VCaP (cell line): ENCODE results near the gene RXRG.

Experiments
- H3K27ac ChIP-seq: fragments of 450-650 bp; 2 replicates; pipeline ENCODE4 v1.5.1; 2017
- TF ChIP-seq, protein P1 (sequence below): fragments of 450-650 bp; conservative IDR thresholded peaks from 2 replicates; pipeline ENCODE4 v1.5.1; 2017; ENCODE audit warnings: mild to moderate bottlenecking, moderate library complexity

Gene RXRG

GRCh38 chr1:165451691-165452090 lies 6.8 kb upstream of the RXRG start:
- TF ChIP-seq, protein P1, sequence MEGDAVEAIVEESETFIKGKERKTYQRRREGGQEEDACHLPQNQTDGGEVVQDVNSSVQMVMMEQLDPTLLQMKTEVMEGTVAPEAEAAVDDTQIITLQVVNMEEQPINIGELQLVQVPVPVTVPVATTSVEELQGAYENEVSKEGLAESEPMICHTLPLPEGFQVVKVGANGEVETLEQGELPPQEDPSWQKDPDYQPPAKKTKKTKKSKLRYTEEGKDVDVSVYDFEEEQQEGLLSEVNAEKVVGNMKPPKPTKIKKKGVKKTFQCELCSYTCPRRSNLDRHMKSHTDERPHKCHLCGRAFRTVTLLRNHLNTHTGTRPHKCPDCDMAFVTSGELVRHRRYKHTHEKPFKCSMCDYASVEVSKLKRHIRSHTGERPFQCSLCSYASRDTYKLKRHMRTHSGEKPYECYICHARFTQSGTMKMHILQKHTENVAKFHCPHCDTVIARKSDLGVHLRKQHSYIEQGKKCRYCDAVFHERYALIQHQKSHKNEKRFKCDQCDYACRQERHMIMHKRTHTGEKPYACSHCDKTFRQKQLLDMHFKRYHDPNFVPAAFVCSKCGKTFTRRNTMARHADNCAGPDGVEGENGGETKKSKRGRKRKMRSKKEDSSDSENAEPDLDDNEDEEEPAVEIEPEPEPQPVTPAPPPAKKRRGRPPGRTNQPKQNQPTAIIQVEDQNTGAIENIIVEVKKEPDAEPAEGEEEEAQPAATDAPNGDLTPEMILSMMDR = no peak
- H3K27ac ChIP-seq = no peak overlapping the region

DNA sequence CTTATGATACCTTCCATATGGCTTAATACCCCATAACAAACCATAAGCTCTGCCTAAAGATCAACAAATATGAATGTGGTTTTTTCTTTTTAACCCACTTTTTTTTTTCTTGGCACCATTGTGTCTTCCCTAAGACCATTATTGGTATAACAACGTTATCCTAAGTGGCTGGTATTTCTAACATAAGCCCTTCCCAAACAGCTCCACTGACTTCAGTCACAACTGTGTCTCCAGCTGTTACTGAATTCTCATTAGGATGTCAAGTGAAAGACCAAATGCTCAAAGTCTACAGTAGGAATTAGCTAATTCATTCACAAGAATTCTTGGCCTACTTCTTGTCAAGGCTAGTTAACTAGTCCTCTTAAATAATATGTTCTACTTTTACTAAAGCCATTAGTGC lies 4.2 kb upstream of the RXRG start:
- H3K27ac ChIP-seq = no peak overlapping the region
- TF ChIP-seq, protein P1 = no peak

GRCh38 chr1:165445388-165445787 lies 462 bp upstream of the RXRG start:
- H3K27ac ChIP-seq = no peak overlapping the region
- TF ChIP-seq, protein P1 = no peak

DNA sequence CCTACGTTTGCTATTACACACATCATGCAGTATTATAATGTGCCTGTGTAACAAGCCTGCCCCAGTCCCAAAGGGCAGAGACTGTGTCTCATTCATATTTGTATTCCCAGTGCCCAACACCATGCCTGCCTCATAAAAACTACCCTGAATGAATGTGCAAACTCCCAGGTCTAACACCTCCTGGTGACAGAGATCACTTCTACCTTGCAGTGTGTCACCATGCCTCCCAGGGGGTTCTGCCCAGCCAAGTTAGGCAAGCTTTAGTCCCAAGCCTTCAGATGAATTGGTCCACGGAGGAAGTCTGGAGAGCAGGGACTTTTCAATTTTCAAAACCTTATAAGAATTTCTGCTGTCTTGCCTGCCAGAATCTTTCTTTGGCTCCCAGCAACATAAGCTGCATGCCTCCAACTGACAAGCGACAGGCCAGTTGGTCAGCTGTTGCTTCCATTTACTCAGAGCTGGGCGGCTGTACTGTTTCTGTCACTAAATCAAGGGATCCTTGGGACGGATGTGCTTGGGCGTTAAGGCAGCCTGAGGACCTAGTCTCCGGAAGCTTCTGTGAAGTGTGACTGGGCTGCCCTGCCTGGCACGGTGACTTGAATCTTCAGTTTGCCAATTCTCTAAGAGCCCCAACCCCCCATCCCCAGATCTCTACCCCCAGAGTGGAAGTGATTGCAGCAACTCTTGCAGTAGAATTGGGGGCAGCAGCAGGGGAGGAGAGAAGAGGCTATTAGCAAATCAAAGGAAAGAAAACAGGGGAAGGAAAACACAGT lies 1.2 kb downstream of the RXRG start:
- H3K27ac ChIP-seq = no peak overlapping the region
- TF ChIP-seq, protein P1 = no peak

DNA sequence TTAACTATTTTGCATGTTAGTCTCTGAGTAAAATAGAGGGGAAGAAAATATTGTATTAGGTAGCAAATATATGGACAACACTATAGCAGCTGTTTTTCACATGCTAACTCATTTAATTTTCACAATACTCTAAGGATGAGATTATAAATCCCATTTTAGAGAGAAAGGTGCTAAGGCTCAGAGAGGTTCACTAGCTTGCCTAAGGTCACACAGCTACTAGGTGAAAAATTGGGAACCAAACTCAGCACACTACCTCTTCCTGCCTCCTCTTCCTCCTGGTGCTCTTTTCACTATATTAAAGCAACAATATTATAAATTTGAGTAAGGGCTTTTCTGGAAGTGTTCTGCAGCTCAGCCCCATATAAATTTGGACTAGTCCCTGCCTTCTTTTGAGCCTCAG lies 2.3 kb downstream of the RXRG start:
- no peak overlapping the region for H3K27ac ChIP-seq
- TF ChIP-seq, protein P1 = no peak

- TF ChIP-seq, protein P1 = no peak
- no peak overlapping the region for H3K27ac ChIP-seq
Measured at GRCh38 chr1:165442053-165442452, 2.9 kb downstream of the RXRG start.

DNA sequence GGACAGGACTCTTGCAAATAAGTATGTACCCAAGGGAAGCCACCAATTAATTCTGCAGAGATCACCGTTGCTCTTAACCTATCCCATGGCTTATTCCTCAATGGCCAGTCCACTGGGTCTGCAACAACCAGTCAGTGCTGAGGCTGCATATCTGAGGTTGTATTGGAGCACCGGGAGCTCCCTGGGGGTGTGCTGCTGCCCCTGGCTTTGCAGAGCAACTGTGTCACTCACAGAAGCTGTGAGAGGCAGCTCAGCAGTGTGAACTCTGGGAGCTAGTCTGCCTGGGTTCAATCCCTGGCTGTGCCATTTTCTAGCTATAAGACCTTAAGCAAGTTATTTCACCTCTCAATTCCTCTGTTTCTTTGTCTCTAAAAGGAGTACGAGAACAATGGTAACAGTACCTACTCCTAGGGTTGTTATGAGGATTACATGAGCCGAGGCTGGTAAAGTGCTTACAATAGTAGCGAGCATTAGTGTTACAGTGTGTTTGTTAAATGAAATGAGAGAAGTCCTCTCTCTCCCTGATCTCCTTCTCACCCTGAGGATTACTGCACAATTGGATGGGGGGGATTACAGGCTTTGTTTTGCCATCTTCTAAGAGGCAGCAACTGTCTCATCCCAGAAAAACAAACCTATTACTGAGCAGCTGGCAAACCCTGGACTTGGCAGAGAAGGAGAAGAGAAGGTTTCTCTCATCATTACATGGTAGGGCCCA lies 3.6 kb downstream of the RXRG start:
- TF ChIP-seq, protein P1 = no peak
- no peak overlapping the region for H3K27ac ChIP-seq
